T-helper 1 cell treated with Interleukin-12 subunit alpha and Interleukin-12 subunit beta and Interleukin-4 antibody, amounts not matched to agents 30 μg/mL and 1 μg/mL, for 36 hours (primary cell): Measurements from ENCODE around the gene GOLGB1.
"Not testable (repeated sequence)": the region's sequence is repeated elsewhere in the genome, so short reads cannot be mapped to it uniquely, and the experiment has no call there.

Experiments used
- H3K27ac Mint-ChIP-seq: one replicate; pipeline ENCODE4 v1.8.0; 2021; ENCODE audit warnings: mild to moderate bottlenecking, mixed read lengths
- H3K27me3 Mint-ChIP-seq: one replicate; pipeline ENCODE4 v1.8.0; 2021; ENCODE audit warnings: low read depth, mixed read lengths
- H3K36me3 Mint-ChIP-seq: one replicate; pipeline ENCODE4 v1.8.0; 2021; ENCODE audit warnings: low read depth, mixed read lengths
- H3K4me1 Mint-ChIP-seq: one replicate; pipeline ENCODE4 v1.8.0; 2021; ENCODE audit warnings: low read depth, mixed read lengths
- H3K4me3 Mint-ChIP-seq: one replicate; pipeline ENCODE4 v1.8.0; 2021; ENCODE audit warnings: mild to moderate bottlenecking, moderate library complexity, mixed read lengths
- H3K9me3 Mint-ChIP-seq: one replicate; pipeline ENCODE4 v1.8.0; 2021; ENCODE audit warnings: mixed read lengths

The GOLGB1 gene

GRCh38 chr3:121690777-121691405 lies 58.6 kb downstream of the GOLGB1 start:
- no peaks in the 10 kb centered on the region for H3K9me3 Mint-ChIP-seq
- H3K4me3 Mint-ChIP-seq: peak overlapping the region; percentile 40
- H3K27me3 Mint-ChIP-seq: no peaks in the 10 kb centered on the region
- H3K27ac Mint-ChIP-seq: peak overlapping the region; percentile 83
- peaks cover 40% of the 10 kb centered on the region for H3K36me3 Mint-ChIP-seq
- peaks cover 17% of the 10 kb centered on the region for H3K4me1 Mint-ChIP-seq

DNA sequence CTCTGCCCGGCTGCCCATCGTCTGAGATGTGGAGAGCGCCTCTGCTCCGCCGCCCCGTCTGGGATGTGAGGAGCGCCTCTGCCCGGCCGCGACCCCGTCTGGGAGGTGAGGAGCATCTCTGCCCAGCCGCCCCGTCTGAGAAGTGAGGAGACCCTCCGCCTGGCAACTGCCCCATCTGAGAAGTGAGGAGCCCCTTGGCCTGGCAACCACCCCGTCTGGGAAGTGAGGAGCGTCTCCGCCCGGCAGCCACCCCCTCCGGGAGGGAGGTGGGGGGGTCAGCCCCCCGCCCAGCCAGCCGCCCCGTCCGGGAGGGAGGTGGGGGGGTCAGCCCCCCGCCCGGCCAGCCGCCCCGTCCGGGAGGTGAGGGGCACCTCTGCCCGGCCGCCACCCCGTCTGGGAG lies 60.8 kb downstream of the GOLGB1 start:
- peaks cover 50% of the 10 kb centered on the region for H3K36me3 Mint-ChIP-seq
- not testable (repeated sequence) for H3K27ac Mint-ChIP-seq, H3K4me3 Mint-ChIP-seq, H3K27me3 Mint-ChIP-seq
- H3K9me3 Mint-ChIP-seq: peaks cover 10% of the 10 kb centered on the region
- H3K4me1 Mint-ChIP-seq: peaks cover 17% of the 10 kb centered on the region

DNA sequence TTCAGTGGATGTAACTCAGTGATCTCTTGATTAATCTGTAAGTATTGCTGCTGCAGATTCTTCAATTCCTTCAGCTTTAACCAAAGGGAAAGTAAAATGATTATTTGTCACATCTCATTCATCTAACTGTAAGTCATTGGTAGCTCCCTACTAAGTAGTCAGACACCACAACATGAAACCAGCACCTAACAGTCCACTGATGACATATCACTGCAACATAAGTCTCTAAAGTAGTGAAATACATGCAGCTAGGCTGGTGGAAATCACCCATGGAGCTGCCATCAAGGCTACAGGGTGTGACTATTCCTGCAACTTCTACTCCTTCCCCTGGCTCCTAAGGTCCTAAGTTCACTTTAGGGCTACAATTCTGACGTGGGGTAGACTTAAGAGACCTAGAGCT lies 67.7 kb downstream of the GOLGB1 start:
- Mint-ChIP-seq H3K36me3 (peaks cover 56% of the 10 kb centered on the region), H3K9me3 (peaks cover 10% of the 10 kb centered on the region), H3K27me3 (no peaks in the 10 kb centered on the region), H3K4me3 (no peak overlapping the region), H3K27ac (no peak overlapping the region), H3K4me1 (peaks cover 4% of the 10 kb centered on the region)

GRCh38 chr3:121677141-121677540 lies 72.4 kb downstream of the GOLGB1 start:
- H3K36me3 Mint-ChIP-seq: peaks cover 55% of the 10 kb centered on the region
- H3K27ac Mint-ChIP-seq: no peak overlapping the region
- peaks cover 1% of the 10 kb centered on the region for H3K4me1 Mint-ChIP-seq

DNA sequence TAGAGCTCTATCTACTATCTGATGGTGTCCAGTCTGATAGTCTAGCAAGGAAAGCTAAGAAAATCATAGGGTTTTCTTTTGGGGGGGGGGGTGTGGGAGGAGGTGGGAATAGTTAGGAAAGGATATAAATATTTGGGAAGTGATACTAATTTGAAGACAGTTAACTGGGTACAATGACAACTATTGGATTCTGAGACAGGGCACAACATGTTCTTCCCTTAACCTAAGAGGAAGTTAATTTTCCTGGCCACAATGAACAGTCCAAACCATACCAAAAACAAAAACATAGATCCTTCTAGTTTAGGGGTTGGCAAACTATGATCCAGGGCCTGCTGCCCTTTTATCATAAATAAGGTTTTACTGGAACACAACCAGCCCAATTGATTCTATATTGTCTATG lies 78.9 kb downstream of the GOLGB1 start:
- Mint-ChIP-seq H3K9me3 (no peaks in the 10 kb centered on the region), H3K4me1 (no peaks in the 10 kb centered on the region), H3K27ac (no peak overlapping the region), H3K27me3 (no peaks in the 10 kb centered on the region), H3K4me3 (no peak overlapping the region), H3K36me3 (peaks cover 49% of the 10 kb centered on the region)

More at GRCh38 chr3:121677141-121677540, 72.4 kb downstream of the GOLGB1 start:
- no peaks in the 10 kb centered on the region for H3K27me3 Mint-ChIP-seq
- H3K9me3 Mint-ChIP-seq: no peaks in the 10 kb centered on the region
- no peak overlapping the region for H3K4me3 Mint-ChIP-seq

DNA sequence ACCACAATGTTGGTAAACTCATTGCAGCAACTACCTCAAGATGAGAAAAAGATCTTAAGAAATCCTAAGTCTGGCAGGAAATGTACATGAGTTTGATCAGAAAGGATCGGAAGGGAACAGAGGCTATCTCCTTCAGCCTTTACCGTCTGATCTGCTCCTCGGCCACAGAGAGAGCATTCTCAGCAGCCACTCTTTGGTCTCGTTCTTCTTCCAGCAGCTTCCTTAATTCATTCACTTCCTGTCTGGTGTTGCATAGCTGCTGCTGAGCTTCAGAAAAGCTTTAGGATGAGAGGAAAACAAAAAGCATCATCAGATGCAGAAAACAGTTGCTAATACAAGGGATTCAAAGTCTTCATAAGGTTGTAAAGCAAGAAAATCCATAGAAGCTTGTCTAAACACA lies 82.2 kb downstream of the GOLGB1 start:
- no peak overlapping the region for H3K4me3 Mint-ChIP-seq
- peaks cover 56% of the 10 kb centered on the region for H3K36me3 Mint-ChIP-seq
- no peak overlapping the region for H3K27ac Mint-ChIP-seq
- H3K27me3 Mint-ChIP-seq: no peaks in the 10 kb centered on the region
- H3K4me1 Mint-ChIP-seq: no peaks in the 10 kb centered on the region
- no peaks in the 10 kb centered on the region for H3K9me3 Mint-ChIP-seq

DNA sequence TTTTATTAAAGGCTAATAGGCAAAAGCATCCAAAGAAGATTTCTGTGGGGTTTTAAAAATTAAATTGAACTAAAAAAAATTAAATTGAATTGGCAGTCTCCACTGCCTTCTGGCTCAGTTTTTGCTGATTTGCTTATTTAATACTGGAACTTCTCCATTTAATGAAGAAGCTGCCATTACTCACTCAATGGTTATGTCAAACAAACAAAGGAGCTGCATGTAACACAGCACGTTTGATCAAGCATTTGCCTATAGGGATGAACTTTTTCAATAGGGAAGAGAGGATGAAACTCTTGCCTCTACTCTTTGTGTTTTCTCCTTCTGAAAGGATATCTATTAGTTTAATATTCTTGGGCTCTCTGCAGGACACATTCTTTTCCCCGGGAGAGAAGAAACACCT lies 84.1 kb downstream of the GOLGB1 start:
- H3K36me3 Mint-ChIP-seq: peaks cover 60% of the 10 kb centered on the region
- H3K4me3 Mint-ChIP-seq: no peak overlapping the region
- no peaks in the 10 kb centered on the region for H3K9me3 Mint-ChIP-seq
- no peak overlapping the region for H3K27ac Mint-ChIP-seq
- peaks cover 8% of the 10 kb centered on the region for H3K4me1 Mint-ChIP-seq
- no peaks in the 10 kb centered on the region for H3K27me3 Mint-ChIP-seq

DNA sequence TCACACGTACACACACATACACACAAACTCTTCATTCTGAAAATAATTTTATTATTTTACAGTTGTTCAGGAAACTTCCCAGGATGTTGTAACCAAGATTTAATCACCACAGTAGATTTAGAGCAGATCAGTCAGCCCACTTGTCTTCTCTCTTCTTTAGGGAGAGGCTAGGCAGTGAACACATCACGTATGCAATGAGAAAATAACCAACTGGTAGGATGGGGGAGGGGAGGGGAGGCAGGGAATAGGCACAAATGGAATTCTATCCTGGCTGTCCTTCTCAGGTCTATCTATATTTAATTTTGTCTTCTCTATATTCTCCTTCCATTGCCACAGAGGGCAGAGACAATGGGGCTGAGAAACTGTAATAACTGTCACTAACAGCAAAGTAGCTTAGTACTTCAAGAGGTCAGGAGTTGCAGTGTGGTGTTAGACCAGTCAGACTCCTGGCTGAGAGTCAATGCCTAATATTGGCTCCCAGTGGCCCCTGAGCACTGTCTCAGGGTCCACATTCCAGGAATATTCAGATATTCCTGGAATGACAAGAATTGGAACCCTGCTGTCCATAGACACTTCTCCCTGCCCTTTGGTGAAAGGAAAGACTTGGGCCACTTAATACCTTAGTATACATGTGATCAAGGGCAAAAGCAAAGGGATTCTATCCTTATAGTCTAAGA lies 86.2 kb downstream of the GOLGB1 start:
- H3K4me1 Mint-ChIP-seq: peaks cover 25% of the 10 kb centered on the region
- H3K27ac Mint-ChIP-seq: no peak overlapping the region
- no peak overlapping the region for H3K4me3 Mint-ChIP-seq
- H3K27me3 Mint-ChIP-seq: no peaks in the 10 kb centered on the region
- no peaks in the 10 kb centered on the region for H3K9me3 Mint-ChIP-seq
- peaks cover 64% of the 10 kb centered on the region for H3K36me3 Mint-ChIP-seq

DNA sequence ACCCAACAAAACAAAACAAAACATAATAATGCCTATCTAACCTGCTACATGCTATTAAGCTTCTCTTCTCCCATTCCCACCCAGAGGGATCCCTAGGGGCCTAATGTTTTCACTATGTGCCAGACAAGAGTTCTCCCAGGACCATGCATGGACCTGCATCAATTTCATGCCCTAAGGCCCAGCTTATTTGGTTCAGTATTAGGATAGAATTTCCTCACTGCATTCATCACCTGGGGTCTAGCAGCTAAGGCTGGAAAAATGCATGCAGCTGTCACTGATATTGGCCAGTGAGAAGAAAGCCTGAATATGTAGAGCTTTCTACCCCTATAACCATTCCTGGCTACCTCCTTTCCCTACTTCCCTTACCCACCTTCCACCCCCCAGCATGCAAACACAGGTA lies 86.8 kb downstream of the GOLGB1 start:
- H3K27me3 Mint-ChIP-seq: no peaks in the 10 kb centered on the region
- H3K36me3 Mint-ChIP-seq: peaks cover 70% of the 10 kb centered on the region
- no peak overlapping the region for H3K27ac Mint-ChIP-seq
- H3K4me3 Mint-ChIP-seq: no peak overlapping the region
- no peaks in the 10 kb centered on the region for H3K9me3 Mint-ChIP-seq
- H3K4me1 Mint-ChIP-seq: peaks cover 31% of the 10 kb centered on the region

DNA sequence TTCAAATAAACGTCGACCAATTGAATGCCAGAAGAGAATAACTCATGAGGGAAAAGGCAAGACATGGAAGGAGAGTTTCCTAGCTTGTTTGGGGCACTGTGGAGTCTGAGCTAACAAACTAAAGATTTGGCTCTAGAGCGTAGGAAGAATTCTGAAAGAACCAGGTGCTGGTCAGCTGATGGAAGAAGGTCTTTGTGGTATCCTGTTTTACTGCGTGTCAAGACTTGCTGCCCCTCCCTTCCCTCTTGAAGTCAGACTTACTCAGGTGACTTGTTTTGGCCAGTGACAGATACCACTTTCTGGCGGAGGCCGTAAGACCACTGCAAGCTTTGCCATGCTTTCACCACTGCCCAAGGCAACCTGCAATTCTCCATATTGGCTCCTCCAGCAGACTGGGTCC lies 88.2 kb downstream of the GOLGB1 start:
- Mint-ChIP-seq H3K27me3 (no peaks in the 10 kb centered on the region), H3K27ac (peak overlapping the region; percentile 98), H3K9me3 (no peaks in the 10 kb centered on the region), H3K36me3 (peaks cover 74% of the 10 kb centered on the region), H3K4me1 (peaks cover 44% of the 10 kb centered on the region), H3K4me3 (peak overlapping the region; percentile 94)

GRCh38 chr3:121660356-121661171 lies 89.0 kb downstream of the GOLGB1 start, which contains the start of gene HCLS1:
Gene HCLS1, minus strand, starts transcription at chr3:121660903. Its CDS starts 2,556 bp downstream, at chr3:121658347.
- H3K36me3 Mint-ChIP-seq: peaks cover 72% of the 10 kb centered on the region
- H3K27ac Mint-ChIP-seq: peak within 1 kb of the TSS; percentile 98
- peaks cover 47% of the 10 kb centered on the region for H3K4me1 Mint-ChIP-seq
- H3K27me3 Mint-ChIP-seq: no peaks in the 10 kb centered on the region
- no peaks in the 10 kb centered on the region for H3K9me3 Mint-ChIP-seq
- peak within 1 kb of the TSS; percentile 94 for H3K4me3 Mint-ChIP-seq

DNA sequence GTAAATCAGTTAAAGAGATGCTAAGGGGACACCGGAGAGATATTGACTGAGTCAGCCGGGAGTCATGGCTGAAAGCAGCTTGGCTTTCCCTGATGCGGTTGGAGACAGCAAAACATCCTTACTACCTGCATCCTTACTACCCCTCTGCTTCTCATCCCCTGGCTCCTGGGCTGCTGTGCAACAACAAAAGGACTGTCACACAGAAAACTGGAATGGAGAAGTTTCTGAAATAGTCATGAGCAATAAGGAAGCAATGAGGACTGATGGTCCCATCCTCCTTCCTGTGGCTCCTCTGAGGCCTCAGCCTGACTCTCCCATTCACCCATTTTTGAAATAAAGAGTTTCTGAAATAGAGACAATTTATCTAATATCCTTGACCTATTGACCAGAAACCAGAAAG lies 90.0 kb downstream of the GOLGB1 start:
- no peaks in the 10 kb centered on the region for H3K9me3 Mint-ChIP-seq
- H3K27me3 Mint-ChIP-seq: no peaks in the 10 kb centered on the region
- peaks cover 74% of the 10 kb centered on the region for H3K36me3 Mint-ChIP-seq
- H3K4me1 Mint-ChIP-seq: peaks cover 52% of the 10 kb centered on the region
- peak overlapping the region; percentile 94 for H3K4me3 Mint-ChIP-seq
- H3K27ac Mint-ChIP-seq: peak overlapping the region; percentile 98

DNA sequence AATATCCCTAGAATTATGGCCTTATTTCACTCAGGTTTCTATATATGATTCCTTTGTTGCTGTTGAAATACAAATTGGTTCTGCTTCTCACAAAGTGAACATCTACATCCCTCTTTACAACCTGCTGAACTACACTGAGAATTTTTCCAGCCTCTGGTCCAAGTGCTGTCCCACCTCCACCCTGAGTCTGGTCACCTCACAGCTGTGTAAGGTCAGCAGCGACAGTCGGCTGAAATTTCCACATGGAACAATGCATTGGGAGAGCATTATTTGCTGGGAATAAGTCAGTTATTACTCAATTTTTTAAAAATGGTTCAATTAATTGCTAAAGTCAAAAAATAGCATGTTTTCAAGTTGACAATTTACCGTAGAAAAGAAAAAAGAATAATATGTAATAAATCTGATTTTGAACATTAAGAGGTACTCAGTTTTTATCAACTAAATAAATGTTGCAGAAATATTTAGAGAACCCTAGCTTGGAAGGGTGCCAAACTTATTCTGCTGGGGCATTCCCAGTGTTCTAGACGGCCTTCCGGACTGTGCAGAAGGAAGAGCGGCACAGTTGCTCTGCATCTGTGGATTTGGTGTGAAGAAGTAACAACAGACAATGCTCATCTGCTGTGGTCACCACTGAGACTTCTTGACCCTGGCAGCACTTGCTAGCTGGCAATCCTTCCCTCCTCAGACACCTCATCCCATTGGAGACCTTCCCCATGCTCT lies 90.7 kb downstream of the GOLGB1 start:
- Mint-ChIP-seq H3K9me3 (no peaks in the 10 kb centered on the region), H3K27ac (peak overlapping the region; percentile 98), H3K27me3 (no peaks in the 10 kb centered on the region), H3K4me3 (peak overlapping the region; percentile 94), H3K4me1 (peaks cover 57% of the 10 kb centered on the region), H3K36me3 (peaks cover 73% of the 10 kb centered on the region)
